OCI-LY3 (cell line): ENCODE data around the gene GPATCH8.
"Not testable (repeated sequence)": the region's sequence is repeated elsewhere in the genome, so short reads cannot be mapped to it uniquely, and the experiment has no call there.

Source experiments
- CTCF ChIP-seq: fragments of 200-600, 300-600 bp; sonication (generic); IDR thresholded peaks from 2 replicates; pipeline ENCODE4 v1.5.1; 2014; ENCODE audit warnings: antibody characterized with exemption, low read length, low read depth
- EZH2phosphoT487 ChIP-seq: fragments of 200-600 bp; shearing (Covaris generic); IDR thresholded peaks from 2 replicates; pipeline ENCODE4 v1.6.1; 2018; ENCODE audit warnings: antibody characterized with exemption, mixed run types, low read depth

GRCh38 chr17:44394112-44394511, 109.1 kb downstream of the GPATCH8 start:
- not testable (repeated sequence) for TF ChIP-seq CTCF, EZH2phosphoT487
